Stomach (tissue), 4 donors: ENCODE measurements around the gene RYR3.

Experiments used
- CTCF ChIP-seq, 7 experiments: fragments of 450-650 bp in 4 of 7; fragments of 200-600 bp in 3 of 7; sonication (generic) in 3 of 7; IDR thresholded peaks; one replicate each; pipeline ENCODE4 v1.5.1; 2016 to 2019; ENCODE audit warnings: antibody characterized with exemption in 7 of 7, control low read depth in 2 of 7, mild to moderate bottlenecking in 1 of 7
- EP300 ChIP-seq: sonication (generic); formaldehyde crosslinking; IDR thresholded peaks from one replicate; pipeline ENCODE4 v1.6.1; 2017; ENCODE audit warnings: antibody characterized with exemption
- POLR2A ChIP-seq, 4 donors: fragments of 450-650 bp; IDR thresholded peaks; one replicate each; pipeline ENCODE4 v1.6.1; 2016; ENCODE audit warnings: antibody characterized with exemption in 4 of 4, control low read depth in 2 of 4, mild to moderate bottlenecking in 1 of 4, moderate library complexity in 1 of 4
- POLR2AphosphoS5 ChIP-seq, 3 donors: sonication (generic); formaldehyde crosslinking; IDR thresholded peaks; one replicate each; pipeline ENCODE4 v1.6.1; 2016; ENCODE audit warnings: antibody characterized with exemption in 3 of 3

DNA sequence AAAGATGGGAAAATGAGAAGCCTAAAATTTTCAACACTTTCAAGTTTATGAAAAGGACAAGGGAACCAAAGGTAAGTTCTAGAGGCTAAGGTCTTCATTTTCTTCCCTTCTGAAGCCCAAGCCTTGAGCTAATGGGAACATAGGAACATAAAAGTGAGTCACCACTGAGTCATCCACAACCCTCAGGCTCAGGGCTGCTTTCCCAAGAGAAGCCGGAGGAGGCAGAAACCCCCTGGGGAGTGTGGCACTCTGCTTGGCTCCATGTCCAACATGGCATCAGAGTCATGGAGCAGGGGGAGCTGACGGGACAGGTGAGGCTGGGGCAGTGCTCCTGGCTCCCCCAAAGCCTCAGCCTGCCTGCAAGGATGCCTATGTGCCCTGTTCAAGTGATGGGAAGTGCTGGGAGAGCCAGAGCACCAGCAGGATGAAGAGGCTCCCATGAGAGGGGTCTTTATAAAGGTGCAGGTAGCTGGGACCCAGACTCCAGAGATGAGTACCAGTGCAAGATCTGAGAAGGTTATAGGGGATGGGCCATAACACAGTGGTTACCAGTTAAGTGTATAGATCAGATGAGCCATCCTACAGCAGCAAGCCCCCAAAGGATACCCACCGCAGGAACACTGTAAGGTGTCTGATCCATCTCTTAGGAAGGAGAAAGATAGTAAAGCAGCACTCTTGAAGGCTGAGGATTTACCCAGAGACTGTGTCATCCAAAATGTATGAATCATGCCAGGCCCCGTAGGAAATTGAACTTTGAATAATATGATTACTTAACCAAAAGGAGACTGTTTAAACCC is 31.8 kb upstream of the RYR3 start:
- TF ChIP-seq CTCF (IDR thresholded peaks at IDR 0.05) (no peak), EP300 (no peak), POLR2AphosphoS5 (IDR thresholded peaks at IDR 0.05) (no peak), POLR2A (IDR thresholded peaks at IDR 0.05) (no peak)
